GM18505 (cell line): ENCODE data around the gene TOR1AIP1.
"Not testable (repeated sequence)": the region's sequence is repeated elsewhere in the genome, so short reads cannot be mapped to it uniquely, and the experiment has no call there.

Source experiments
- ATAC-seq: cut with Tn5 transposase; IDR thresholded peaks from one replicate; pipeline ENCODE4 v1.9.1; 2021; ENCODE audit not compliant: unreplicated experiment
- POLR2A ChIP-seq: IDR thresholded peaks from 4 replicates; pipeline ENCODE4 v1.6.1; 2011; ENCODE audit warnings: borderline replicate concordance; ENCODE audit not compliant: insufficient read depth, insufficient read length; ENCODE audit errors: extremely low read depth

Gene TOR1AIP1

GRCh38 chr1:179882253-179883039 is at the start of gene TOR1AIP1:
TOR1AIP1 (plus strand) TSS chr1:179882285; CDS start chr1:179882503, 218 bp downstream.
- ATAC-seq: peak; percentile 76
- TF ChIP-seq POLR2A: peak; percentile 81

GRCh38 chr1:179836686-179837445 is 45.2 kb upstream of the TOR1AIP1 start:
- ATAC-seq: not testable (repeated sequence)

DNA sequence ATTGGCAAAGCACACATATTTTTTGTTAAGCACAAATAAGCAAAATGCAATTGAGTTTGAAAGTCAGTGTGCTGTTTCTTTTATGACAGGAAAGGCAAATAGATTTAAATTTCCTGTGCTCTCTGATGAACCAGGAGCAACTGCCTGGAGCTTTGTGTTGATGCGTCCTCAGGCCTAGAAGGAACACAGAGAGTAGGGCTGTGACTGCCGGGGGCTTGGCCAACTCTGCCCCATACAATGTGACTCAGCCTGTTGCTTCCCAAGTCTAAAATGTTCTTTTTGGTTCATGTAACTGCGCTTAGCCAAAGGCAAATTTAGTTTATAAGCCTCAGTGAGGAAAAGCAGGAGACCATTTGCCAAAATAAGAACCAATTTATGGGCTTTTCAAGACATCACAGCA is 42.0 kb upstream of the TOR1AIP1 start:
- no peak for TF ChIP-seq POLR2A
- ATAC-seq: no peak

GRCh38 chr1:179848233-179848632 is 33.9 kb upstream of the TOR1AIP1 start:
- TF ChIP-seq POLR2A: no peak
- ATAC-seq: no peak

- ATAC-seq: no peak
- TF ChIP-seq POLR2A: no peak
These were observed 29.0 kb upstream of the TOR1AIP1 start for GRCh38 chr1:179853102-179853501.

- not testable (repeated sequence) for ATAC-seq
These were observed 26.3 kb upstream of the TOR1AIP1 start for GRCh38 chr1:179855831-179856230.

DNA sequence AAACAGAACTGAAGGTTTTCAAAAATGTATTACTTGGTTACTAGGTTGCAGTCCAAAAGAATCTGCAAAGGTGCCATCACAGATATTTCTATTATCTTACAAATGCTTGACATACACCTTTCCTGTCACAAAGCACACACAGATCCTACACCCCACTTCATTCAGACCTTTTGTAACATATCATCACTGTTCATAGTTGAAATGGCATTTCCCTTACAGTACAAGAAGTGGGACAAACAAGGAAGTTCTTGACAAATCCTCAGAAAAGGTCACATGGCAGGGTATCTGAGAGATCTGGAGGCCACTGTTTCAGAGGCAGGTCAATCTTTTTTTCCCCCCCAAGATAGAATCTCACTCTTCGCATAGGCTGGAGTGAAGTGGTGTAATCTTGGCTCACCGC is 25.8 kb upstream of the TOR1AIP1 start:
- no peak for ATAC-seq
- TF ChIP-seq POLR2A: no peak

GRCh38 chr1:179857009-179857408 is 25.1 kb upstream of the TOR1AIP1 start:
- TF ChIP-seq POLR2A: no peak
- no peak for ATAC-seq

GRCh38 chr1:179860652-179861051 is 21.4 kb upstream of the TOR1AIP1 start:
- TF ChIP-seq POLR2A: no peak
- no peak for ATAC-seq

- TF ChIP-seq POLR2A: no peak
- ATAC-seq: no peak
These were observed 16.7 kb upstream of the TOR1AIP1 start for GRCh38 chr1:179865377-179865776.

DNA sequence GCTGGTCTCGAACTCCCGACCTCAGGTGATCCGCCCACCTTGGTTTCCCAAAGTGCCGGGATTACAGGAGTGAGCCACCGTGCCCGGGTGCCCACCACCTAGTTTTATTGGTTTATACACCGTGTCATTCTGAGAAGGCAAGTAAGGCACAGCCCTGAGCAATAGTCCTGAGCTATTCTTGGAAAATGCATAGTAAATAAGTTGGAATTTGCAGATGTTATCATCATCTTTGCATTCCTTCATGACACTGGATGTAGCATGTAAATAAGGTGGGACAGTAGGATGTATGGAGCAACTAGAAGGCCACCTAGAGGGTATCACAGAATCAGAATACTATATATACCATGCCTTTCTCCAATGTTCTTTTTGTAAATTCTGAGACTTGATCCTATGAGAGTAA is 15.5 kb upstream of the TOR1AIP1 start:
- ATAC-seq: no peak
- no peak for TF ChIP-seq POLR2A

DNA sequence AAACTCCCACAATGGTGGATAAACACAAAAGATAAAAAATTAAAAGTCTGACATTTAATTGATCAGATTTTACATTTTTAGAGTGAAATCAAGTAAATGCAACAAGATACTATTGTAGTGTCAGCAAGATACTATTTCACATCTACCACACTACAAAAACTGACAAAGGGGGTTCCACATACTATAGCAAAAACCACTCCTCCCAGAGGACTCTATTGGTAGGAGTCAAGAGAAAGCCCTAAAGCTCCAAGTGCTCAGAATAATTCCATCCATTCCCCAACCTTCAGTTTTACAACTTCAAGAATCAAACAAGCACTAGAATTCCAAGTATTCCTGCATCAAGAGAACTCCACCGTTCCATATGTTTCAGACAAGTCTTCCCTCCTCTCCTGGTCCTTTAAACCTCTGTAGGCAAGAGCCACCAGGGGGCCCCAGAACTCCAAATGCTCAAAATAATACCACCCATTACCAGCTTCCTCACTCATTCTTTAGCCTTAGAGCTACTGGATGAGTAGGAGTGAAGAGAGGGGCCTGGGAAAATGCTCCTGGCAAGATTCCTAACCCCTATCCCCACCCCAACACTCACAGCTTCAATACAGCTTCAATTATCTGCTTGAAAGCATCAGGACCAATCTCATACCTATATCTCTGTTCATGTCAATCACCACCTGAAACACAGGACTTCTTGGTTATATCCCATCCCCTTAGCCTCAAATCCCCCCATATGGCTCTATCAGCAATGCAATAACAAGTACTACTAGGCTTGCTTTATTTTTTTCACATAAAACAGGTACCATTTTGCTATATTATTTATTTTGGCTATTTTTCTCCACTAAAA is 14.4 kb upstream of the TOR1AIP1 start:
- TF ChIP-seq POLR2A: no peak

DNA sequence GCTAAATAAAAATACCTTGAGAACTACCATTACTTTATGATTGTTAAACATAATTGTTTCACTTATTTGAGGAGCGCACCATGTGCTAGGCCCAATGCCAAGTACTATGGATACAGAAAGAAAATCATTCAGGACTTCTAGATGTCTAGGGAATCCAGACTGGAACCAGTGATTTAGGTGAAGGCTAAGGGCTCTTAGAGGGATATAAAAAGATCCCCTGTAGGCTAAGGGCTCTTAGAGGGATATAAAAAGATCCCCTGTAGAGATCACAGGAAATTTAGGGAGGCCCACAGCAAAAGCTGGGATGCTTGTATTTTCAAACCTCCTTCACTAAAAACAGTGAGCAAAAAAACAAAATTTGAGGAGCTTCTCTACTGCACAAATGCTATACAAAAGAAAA is 11.2 kb upstream of the TOR1AIP1 start:
- TF ChIP-seq POLR2A: no peak
- ATAC-seq: no peak

More for the DNA sequence above, 14.4 kb upstream of the TOR1AIP1 start:
- ATAC-seq: no peak
